GM06990 (cell line): Measurements from ENCODE around the gene DUSP7.

Experiments used
- DNase-seq: peaks from one replicate; pipeline ENCODE4 v3.0.0-alpha.2; 2011; ENCODE audit not compliant: insufficient read length; ENCODE audit errors: extremely low read depth
- H3K27me3 ChIP-seq: replicated peaks from 2 replicates; pipeline ENCODE4 v1.6.0; 2011; ENCODE audit warnings: low read length; ENCODE audit not compliant: control insufficient read depth, insufficient read depth
- H3K36me3 ChIP-seq: 2 replicates; pipeline ENCODE4 v1.5.1; 2011; ENCODE audit warnings: low read length; ENCODE audit not compliant: control insufficient read depth, insufficient read depth
- H3K4me3 ChIP-seq: replicated peaks from 2 replicates; pipeline ENCODE4 v1.5.1; 2011; ENCODE audit warnings: low read depth, mild to moderate bottlenecking, control low read depth, low read length
- TF ChIP-seq, protein P1 (sequence below): IDR thresholded peaks from 2 replicates; pipeline ENCODE4 v1.5.1; 2011; ENCODE audit warnings: low read length, control low read depth, mild to moderate bottlenecking, inconsistent platforms; ENCODE audit not compliant: insufficient read depth, poor library complexity, severe bottlenecking

Gene DUSP7

GRCh38 chr3:52095990-52096775 is 39.8 kb upstream of the DUSP7 start:
- H3K27me3 ChIP-seq: no peaks in the 10 kb centered on the region
- TF ChIP-seq, protein P1, sequence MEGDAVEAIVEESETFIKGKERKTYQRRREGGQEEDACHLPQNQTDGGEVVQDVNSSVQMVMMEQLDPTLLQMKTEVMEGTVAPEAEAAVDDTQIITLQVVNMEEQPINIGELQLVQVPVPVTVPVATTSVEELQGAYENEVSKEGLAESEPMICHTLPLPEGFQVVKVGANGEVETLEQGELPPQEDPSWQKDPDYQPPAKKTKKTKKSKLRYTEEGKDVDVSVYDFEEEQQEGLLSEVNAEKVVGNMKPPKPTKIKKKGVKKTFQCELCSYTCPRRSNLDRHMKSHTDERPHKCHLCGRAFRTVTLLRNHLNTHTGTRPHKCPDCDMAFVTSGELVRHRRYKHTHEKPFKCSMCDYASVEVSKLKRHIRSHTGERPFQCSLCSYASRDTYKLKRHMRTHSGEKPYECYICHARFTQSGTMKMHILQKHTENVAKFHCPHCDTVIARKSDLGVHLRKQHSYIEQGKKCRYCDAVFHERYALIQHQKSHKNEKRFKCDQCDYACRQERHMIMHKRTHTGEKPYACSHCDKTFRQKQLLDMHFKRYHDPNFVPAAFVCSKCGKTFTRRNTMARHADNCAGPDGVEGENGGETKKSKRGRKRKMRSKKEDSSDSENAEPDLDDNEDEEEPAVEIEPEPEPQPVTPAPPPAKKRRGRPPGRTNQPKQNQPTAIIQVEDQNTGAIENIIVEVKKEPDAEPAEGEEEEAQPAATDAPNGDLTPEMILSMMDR: no peak
- H3K4me3 ChIP-seq: no peak overlapping the region
- no peak for DNase-seq
- peaks cover 2% of the 10 kb centered on the region for H3K36me3 ChIP-seq

GRCh38 chr3:52094571-52095485 is 38.5 kb upstream of the DUSP7 start:
- Histone ChIP-seq H3K36me3 (peaks cover 2% of the 10 kb centered on the region), H3K27me3 (no peaks in the 10 kb centered on the region), H3K4me3 (no peak overlapping the region)
- DNase-seq: no peak
- TF ChIP-seq, protein P1: no peak

GRCh38 chr3:52093756-52094545 is 37.6 kb upstream of the DUSP7 start:
- no peak for DNase-seq
- TF ChIP-seq, protein P1: no peak
- H3K36me3 ChIP-seq: peaks cover 2% of the 10 kb centered on the region
- H3K4me3 ChIP-seq: no peak overlapping the region
- no peaks in the 10 kb centered on the region for H3K27me3 ChIP-seq

DNA sequence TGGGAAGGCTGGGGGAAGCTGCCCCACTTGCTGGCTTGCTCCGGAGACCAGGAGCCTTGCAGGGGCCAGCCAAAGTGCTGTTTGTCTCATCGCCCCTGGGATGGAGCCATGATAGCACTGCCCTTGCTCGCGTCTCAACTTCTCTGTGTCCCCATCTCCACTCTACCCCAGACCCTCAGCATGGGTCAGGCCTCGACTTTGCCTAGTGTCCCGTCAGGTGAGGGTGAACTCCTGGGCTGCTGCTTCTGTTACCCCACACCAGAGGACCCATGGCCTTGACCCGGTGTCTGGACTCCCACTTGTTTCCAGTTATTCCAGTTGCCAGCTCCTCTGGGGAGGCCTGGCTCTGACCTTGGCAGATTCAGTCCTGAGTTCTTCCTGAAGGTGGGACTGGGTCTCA is 36.5 kb upstream of the DUSP7 start:
- no peaks in the 10 kb centered on the region for H3K27me3 ChIP-seq
- H3K36me3 ChIP-seq: peaks cover 2% of the 10 kb centered on the region
- no peak for DNase-seq
- H3K4me3 ChIP-seq: no peak overlapping the region
- TF ChIP-seq, protein P1: no peak

DNA sequence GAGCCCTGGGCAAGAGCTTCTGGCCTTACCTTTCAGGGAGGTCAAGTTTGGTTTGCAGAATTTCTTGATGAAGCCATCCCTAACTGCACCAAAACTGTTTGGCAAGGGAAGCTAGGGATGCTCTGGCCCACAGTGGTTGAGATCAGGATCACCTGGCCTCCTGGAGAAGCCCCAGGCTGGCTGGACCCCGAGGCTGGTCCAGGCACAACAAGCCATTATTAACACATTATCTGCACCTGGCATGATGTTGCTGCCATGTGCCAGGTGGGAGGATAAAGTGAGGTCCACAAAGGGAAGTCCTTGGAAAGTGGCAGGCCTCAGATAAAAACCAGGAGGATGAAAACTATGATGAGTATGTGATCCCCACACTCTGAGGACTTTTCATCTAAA is 35.9 kb upstream of the DUSP7 start:
- Histone ChIP-seq H3K27me3 (no peaks in the 10 kb centered on the region), H3K36me3 (peaks cover 2% of the 10 kb centered on the region), H3K4me3 (no peak overlapping the region)
- TF ChIP-seq, protein P1: no peak
- DNase-seq: no peak
